Measurements from ENCODE around the gene TNPO1. TPM values are rescaled to one million over a fixed set of nuclear protein-coding genes. Genes with fewer than 3 reads are reported as not detected.

Gene TNPO1
- total and polyA plus RNA-seq, 2 of the 13 experiments (the other 11 are each of a cell fraction or from before 2014, with no cell fraction given): 26.7 to 123 TPM

GRCh38 chr5:72847989-72848473, 31.6 kb downstream of the TNPO1 start (continued):
- TF ChIP-seq ZNF512 (CRISPR knock-in tag; IDR thresholded peaks at IDR 0.05): no peak
- no peak; the same call in 1 of the 2 replicates for TF ChIP-seq RERE (CRISPR knock-in tag; IDR thresholded peaks at IDR 0.05; ENCODE audit: low read depth)
- TF ChIP-seq, protein P1, sequence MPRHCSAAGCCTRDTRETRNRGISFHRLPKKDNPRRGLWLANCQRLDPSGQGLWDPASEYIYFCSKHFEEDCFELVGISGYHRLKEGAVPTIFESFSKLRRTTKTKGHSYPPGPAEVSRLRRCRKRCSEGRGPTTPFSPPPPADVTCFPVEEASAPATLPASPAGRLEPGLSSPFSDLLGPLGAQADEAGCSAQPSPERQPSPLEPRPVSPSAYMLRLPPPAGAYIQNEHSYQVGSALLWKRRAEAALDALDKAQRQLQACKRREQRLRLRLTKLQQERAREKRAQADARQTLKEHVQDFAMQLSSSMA (CRISPR knock-in tag; IDR thresholded peaks at IDR 0.05): no peak
- TF ChIP-seq POLR2G (IDR thresholded peaks at IDR 0.05; ENCODE audit: low read depth, low read length): peak; percentile 99
- TF ChIP-seq DPF2 (CRISPR knock-in tag; IDR thresholded peaks at IDR 0.05; ENCODE audit: borderline replicate concordance, low read depth): no peak
- TF ChIP-seq GATAD2A (CRISPR knock-in tag; IDR thresholded peaks at IDR 0.05): peak; percentile 64
- no peak for TF ChIP-seq ZNF460 (CRISPR knock-in tag; IDR thresholded peaks at IDR 0.05; ENCODE audit: borderline replicate concordance)
- TF ChIP-seq DR1 (CRISPR knock-in tag; IDR thresholded peaks at IDR 0.05): peak; percentile 35; the same call in 1 of the 2 replicates
- peak; percentile 88; the same call in 1 of the 2 replicates for TF ChIP-seq KDM2A (CRISPR knock-in tag; IDR thresholded peaks at IDR 0.05; ENCODE audit: borderline replicate concordance, low read depth)
- no peak for TF ChIP-seq ZNF543 (CRISPR knock-in tag; IDR thresholded peaks at IDR 0.05)
- TF ChIP-seq, protein P2, sequence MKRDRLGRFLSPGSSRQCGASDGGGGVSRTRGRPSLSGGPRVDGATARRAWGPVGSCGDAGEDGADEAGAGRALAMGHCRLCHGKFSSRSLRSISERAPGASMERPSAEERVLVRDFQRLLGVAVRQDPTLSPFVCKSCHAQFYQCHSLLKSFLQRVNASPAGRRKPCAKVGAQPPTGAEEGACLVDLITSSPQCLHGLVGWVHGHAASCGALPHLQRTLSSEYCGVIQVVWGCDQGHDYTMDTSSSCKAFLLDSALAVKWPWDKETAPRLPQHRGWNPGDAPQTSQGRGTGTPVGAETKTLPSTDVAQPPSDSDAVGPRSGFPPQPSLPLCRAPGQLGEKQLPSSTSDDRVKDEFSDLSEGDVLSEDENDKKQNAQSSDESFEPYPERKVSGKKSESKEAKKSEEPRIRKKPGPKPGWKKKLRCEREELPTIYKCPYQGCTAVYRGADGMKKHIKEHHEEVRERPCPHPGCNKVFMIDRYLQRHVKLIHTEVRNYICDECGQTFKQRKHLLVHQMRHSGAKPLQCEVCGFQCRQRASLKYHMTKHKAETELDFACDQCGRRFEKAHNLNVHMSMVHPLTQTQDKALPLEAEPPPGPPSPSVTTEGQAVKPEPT (CRISPR knock-in tag; IDR thresholded peaks at IDR 0.05; ENCODE audit: low read depth): no peak
- no peak for TF ChIP-seq ZNF138 (CRISPR knock-in tag; IDR thresholded peaks at IDR 0.05; ENCODE audit: low read depth)
- no peak for TF ChIP-seq ZNF510 (CRISPR knock-in tag; IDR thresholded peaks at IDR 0.05; ENCODE audit: low read depth)
- TF ChIP-seq ZIK1 (CRISPR knock-in tag; IDR thresholded peaks at IDR 0.05; ENCODE audit: borderline replicate concordance, low read depth): no peak
- TF ChIP-seq MXD4 (CRISPR knock-in tag; IDR thresholded peaks at IDR 0.05): 0 out of 2 replicates have a peak, but pooled peaks have one; percentile 57
- no peak for TF ChIP-seq TERF1 (CRISPR knock-in tag; IDR thresholded peaks at IDR 0.05)
- peak; percentile 31; the same call in 1 of the 2 replicates for TF ChIP-seq ELF3 (CRISPR knock-in tag; IDR thresholded peaks at IDR 0.05)
- TF ChIP-seq RARA (CRISPR knock-in tag; IDR thresholded peaks at IDR 0.05): peak; percentile 36; the same call in 1 of the 2 replicates
- no peak for TF ChIP-seq ZZZ3 (CRISPR knock-in tag; IDR thresholded peaks at IDR 0.05; ENCODE audit: borderline replicate concordance)
